Stimulated activated CD4-positive, alpha-beta T cell treated with anti-CD3 and anti-CD28 coated beads, Interleukin-1b, Interleukin-23, amount 100 ng/mL, for 24 hours (primary cell): ENCODE data around the gene TCTN1.
A peak's percentile ranks its signal among the peaks of the same experiment; 100 is the strongest.
"Not testable (repeated sequence)": the region's sequence is repeated elsewhere in the genome, so short reads cannot be mapped to it uniquely, and the experiment has no call there.

Source experiments
- DNase-seq, 4 experiments: peaks; one replicate each; pipeline ENCODE4 v3.0.0-alpha.2; 2020; ENCODE audit warnings: low read depth in 4 of 4, low spot score in 1 of 4

The TCTN1 gene

DNA sequence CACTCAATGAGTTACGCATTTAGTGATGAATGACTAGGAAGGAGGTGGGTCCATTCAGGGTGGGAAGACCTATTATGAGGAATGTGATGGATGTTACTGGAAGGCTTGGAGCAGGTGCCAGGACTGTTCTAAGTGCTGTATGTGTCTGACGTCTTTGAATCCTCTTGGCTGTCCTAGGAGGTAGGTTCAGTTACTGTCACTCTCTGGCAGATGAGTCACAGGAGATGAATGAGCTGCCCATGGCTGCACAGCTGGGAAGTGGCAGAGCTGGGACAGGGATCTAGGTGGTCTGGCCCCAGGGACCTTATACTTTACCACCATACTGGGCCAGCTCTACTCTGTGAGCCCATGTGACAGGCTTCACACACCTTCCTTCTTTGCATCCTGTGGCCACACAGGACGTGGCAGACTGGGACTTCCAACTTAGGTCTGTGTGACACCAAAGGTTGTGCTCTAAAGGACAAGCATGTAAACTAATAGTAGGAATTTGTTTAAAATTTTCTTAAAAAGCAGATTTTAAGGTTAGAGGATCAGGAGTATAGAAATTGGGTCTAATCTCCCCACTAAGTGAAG is 24.0 kb downstream of the TCTN1 start:
- DNase-seq = no peak

DNA sequence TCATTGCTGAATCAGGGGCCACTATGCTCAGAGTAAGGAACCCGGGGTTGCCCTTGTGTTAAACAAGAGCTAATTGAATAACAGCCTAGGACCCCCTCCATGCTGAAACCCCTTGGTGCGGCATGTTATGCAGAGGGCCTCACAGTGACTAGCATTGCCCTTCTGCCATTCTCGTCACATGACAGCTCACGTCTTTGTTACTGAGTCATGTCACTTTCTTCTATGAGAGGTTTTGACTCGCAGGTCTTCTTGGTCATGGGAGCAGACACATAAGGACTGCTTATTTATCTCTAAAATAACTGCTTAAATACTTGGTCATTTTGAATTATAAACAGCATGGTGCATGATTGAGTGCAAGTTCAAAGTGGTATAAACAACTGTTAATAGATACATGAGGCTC is 24.9 kb downstream of the TCTN1 start:
- no peak for DNase-seq

DNA sequence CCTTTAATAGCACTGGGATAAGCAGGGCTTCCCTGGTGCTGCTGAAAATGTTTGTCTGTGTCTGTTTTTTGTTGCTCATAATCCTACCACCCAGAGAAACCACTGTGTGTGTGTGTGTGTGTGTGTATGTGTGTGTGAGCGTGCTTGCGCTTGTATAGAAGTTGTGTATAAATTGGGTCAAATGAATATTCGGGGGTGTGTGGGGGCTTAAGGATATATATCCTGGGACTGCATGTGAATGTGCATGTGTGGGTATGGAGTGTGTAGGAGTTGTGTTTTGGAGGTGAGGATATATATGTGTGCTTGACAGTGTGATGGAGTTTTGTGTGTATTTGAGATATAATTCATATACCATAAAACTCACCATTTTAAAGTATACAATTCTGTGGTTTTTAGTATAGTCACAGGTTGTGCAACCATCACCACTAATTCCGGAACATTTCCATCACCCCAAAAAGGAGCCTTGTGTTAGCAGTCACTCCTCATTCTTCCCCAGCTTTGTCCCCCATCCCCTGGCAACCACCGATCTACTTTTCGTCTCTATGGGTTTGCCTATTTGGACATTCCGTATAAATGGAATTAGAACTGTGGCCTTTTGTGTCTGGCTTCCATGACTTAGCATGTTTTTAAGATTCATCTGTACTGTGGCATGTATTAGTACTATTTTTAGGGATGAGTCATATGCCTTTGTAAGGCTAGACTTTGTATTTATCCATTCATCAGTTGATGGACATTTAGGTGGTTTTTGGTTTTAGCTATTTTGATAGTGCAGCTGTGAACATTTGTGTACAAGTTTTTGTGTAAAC is 25.6 kb downstream of the TCTN1 start:
- no peak for DNase-seq

- no peak for DNase-seq
Observed at GRCh38 chr12:110640275-110641025, 26.5 kb downstream of the TCTN1 start.

- DNase-seq = no peak
Observed at GRCh38 chr12:110641521-110641920, 27.6 kb downstream of the TCTN1 start.

- DNase-seq = no peak
Observed at GRCh38 chr12:110647631-110648040, 33.7 kb downstream of the TCTN1 start.

DNA sequence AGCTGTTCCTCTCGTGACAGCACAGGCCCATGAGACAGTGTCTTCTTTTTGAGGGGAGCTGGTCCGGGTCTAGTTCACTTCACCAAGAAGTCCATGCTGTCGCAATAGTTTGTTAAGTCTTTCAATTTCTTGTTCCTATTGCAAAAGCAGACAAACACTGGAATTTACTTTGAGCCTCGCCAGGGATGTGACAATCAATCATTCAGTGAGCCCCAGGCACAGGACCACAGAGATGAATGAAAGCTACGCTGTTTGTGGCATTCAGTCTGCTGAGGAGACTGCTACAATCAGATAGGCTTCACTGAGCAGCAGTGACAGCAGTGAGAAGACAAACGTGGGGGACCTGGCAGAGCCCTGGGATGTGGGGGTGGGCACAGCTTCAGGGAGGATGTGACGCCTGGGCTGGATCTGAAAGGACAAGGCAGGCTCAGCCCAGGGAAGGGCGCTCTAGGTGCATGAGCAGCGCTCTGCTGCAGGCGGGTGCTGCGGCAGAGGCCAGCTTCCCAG is 35.5 kb downstream of the TCTN1 start:
- no peak for DNase-seq

GRCh38 chr12:110654238-110654637 is 40.3 kb downstream of the TCTN1 start:
- not testable (repeated sequence) for DNase-seq

- DNase-seq = no peak
Observed at GRCh38 chr12:110656071-110656655, 42.2 kb downstream of the TCTN1 start.

DNA sequence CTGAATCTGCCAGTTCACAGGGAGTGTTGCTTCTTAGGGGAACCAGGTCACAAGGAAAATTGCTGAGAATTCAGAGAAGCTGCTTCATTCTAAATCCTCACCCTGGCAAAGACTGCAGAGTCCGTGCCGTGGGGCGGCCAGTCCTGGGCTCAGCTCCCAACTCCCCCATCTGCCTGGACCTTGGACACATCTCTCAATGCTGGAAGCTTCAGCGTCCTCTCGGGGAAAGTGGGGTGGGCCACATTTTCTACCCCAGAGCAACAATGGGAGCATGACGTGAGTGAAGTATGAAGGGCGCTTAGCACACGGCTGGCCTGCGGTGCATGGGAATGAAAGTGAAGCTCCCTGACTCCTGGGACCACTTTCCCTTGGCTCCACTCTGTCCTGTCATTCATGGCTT is 43.8 kb downstream of the TCTN1 start:
- DNase-seq = no peak

DNA sequence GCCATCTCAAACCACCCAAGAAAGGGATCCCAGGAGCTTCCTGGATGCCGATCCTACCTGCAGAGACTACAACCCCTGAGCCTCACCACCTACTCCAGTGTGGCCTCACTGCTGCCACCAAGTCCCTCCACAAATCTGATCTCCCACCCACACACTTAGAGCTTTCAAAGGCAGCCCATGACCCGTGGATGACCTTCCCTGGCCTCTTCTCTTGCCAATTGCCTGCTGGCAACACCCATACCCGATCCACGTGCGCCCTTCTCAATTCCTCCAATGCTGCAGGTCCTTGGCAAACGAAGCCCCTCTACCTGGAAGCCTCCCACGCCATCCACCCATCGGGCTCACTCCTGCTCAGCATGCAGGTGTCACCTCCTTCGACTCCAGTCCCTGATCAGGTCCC is 44.3 kb downstream of the TCTN1 start:
- no peak for DNase-seq

DNA sequence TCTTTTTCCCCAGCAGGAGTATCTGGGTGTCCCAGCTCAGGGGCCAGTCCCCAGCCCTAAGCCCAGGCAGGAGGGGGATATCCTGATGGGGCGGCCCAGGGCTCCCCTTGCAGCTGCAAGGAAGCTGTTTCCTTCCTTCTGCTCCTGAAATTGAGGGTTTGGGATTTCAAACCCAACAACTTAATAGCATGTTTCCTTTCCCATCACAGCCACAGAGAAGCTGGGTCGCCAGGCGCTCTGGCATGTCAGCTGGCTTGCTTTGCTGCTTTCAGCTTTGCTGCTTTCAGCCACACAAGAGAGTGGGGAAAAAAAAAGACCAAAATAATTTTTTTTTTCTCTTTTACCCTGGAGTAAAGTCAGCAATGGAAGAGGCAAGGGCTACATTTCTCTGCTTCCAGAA is 44.9 kb downstream of the TCTN1 start:
- no peak for DNase-seq

GRCh38 chr12:110661337-110661972 is 47.5 kb downstream of the TCTN1 start:
- DNase-seq = peak in 2 of 4 experiments; percentile 29 to 30

DNA sequence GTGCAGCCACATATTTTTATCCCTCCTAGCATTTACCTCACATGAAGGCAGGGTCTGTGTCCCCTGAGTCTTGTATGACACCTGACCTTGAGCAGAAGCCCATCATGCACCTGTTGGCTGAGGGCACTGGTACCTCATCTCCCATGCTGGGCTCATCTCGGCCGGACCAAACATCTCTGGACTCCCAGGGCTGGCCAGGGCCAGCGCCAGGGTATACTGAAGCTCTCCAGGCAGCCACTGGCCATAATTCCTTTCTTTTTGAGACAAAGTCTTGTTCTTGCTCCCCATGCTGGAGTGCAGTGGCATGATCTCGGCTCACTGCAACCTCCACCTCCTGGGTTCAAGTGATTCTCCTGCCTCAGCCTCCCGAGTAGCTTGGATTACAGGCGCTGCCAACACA is 53.0 kb downstream of the TCTN1 start:
- no peak for DNase-seq

DNA sequence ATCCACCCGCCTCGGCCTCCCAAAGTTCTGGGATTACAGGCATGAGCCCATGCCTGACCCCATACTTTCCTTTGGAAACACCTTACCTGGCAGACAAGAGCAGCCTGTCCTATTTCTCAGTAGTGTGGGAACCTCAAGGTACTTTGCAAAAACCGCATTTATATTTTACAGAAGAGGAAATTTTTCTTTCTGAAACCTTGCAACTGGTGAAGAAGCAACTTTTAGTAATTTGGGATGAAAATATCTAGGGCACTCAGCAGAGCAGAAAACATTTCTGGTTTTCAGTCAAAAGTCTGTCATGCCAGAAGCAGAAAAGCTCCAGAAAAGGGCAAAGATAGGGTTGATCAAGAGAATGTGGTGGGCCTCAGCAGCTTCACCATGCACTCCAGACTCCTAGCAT is 53.7 kb downstream of the TCTN1 start:
- DNase-seq = no peak

DNA sequence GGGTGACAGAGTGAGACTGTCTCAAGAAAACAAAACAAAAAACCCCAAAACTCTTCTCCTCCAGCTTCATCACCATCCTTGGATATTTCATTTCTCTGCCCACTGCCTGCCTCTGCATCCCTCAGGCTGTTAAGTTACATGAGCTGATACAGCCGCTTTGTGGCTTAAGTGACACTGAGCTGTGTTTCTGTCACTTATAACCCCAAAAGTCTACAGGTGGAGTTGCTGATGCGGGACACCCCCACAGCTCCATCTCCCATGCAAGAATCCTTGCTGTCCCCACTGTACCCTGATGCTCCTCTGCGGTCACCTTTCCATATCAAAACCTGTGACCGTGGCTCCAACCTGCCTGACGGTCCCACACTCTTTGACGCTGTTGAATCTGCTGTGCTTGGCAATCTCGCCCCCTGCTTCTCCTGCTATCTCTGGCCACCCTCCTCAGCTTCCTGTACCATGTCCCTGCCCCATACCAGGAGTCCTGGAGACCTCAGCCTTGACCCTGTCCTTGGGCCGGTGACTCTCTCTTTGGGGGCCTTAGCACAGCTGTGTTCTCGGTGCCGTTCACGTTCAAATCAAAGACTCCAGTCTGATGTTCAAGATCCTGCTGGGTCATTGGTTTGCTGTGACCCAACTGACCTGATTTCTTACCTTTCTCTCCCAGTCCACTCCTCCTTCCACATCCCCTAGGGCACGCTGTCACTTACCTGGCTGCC is 54.7 kb downstream of the TCTN1 start:
- no peak for DNase-seq

DNA sequence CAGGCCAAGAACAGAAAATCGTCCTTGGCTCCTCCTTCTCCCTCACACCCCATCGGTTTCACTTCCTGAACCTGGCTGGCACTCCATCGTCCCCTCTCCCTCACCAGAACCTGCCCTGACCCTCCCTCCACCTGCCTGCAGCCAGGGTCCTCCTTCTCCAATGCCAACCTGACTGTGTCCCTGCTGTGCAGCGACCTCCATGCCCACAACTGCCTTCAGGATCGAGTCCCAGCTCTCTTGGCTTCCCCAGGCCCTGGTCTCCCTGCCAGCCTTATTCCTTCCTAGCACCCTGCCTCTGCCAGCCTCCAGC is 55.2 kb downstream of the TCTN1 start:
- DNase-seq = no peak

GRCh38 chr12:110670161-110670701 is 56.3 kb downstream of the TCTN1 start:
- DNase-seq = peak in 1 of 4 experiments; percentile 21

DNA sequence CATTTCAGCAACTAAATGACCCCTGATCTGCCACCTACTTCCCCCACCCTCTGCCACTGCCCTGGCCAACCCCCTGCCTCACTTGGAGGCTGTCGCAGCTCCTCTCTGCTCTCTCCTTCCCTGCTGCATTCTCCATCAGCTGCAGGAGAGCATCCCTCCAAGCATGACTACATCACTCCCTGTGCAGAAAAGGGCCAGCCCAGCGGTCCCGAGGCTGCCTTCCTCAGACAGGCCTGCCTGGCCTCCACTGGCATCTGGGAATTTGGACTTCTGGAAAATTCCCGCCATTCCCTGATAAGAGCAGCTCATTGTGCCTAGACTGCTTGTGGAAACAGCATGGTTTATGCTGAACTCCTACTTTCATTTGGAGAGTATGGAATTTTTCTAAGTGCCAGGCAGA is 62.2 kb downstream of the TCTN1 start:
- DNase-seq = no peak

- no peak for DNase-seq
Observed at GRCh38 chr12:110677206-110677911, 63.4 kb downstream of the TCTN1 start.
